TTC549 (cell line): ENCODE results near the gene GOLGA2.
A peak's percentile ranks its signal among the peaks of the same experiment; 100 is the strongest.
"Not testable (repeated sequence)": the region's sequence is repeated elsewhere in the genome, so short reads cannot be mapped to it uniquely, and the experiment has no call there.

Experiments
- FAIRE-seq: peaks from 2 replicates; lab custom pipeline; 2012; peaks lifted over from hg19 to GRCh38; lab: Jason Lieb, UNC

GOLGA2 gene

GRCh38 chr9:128242124-128242523, 33.7 kb downstream of the GOLGA2 start:
- FAIRE-seq = no peak

DNA sequence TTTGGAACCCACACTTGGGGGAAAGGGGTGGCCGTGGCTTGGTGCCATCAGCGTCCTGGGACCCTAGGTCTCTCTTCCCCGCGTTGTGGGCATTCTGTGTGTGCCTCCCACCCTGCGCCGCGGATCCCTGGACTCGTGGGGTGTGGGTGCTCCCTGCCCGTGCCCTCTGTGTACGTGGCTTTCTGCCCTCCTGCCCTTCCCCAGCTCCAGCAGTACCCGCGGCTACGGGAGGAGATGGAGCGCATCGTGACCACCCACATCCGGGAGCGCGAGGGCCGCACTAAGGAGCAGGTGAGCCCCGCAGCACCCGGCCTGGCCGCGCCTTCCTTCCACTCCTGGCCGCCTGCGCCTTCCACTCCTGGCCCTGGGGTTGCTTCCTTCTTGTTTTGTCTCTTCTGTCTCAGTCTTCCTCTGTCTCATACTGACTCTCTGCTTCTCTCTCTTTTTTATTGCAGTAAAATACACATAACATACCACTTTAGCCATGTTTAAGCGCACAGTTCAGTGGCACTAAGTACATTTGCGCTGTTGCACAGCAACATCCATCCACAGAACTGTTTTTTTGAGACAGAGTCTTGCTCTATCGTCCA, 41.9 kb downstream of the GOLGA2 start:
- no peak for FAIRE-seq

DNA sequence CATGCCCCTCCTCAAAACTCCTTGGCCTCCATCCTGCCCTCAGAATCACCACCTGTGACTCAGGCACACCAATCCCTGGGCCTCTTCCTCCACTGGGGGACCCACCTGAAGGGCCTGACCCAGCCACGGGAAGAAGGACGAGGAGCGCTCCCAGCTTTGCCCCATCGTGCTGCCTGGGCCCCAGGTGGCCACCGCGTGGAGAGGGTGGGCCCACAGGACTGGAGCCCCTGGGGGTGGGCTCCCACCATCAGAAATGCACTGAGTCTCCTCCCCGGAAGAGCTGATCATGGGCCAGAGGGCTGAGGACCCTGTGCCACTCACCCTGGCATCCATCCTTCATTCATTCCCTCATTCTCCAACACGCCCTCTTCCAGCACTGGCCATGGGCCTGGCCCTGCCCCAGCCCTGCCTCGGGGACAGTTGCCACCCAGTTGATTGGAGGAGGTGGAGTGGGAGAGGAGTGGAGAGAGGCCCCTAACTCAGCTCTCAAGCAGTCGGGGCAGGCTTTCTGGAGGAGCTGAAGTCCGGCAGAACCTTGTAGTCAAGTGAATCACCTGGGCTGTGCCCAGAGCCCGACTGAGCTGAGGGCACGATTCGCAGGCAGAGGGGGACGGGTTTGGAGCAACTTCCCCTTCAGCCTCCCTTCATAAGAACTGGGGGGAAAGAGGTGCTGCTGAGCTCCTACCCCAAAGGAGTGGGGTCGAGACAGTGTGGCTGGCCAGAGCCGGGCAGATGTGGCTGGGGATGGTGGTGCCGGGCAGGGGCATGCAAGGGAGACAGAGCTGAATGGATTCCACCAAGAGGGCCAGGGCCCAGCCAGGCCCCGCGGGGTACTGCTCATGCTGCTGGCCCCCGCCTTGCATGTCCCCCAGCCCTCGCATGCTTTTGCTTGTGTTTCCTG, 43.0 kb downstream of the GOLGA2 start:
- FAIRE-seq = no peak

DNA sequence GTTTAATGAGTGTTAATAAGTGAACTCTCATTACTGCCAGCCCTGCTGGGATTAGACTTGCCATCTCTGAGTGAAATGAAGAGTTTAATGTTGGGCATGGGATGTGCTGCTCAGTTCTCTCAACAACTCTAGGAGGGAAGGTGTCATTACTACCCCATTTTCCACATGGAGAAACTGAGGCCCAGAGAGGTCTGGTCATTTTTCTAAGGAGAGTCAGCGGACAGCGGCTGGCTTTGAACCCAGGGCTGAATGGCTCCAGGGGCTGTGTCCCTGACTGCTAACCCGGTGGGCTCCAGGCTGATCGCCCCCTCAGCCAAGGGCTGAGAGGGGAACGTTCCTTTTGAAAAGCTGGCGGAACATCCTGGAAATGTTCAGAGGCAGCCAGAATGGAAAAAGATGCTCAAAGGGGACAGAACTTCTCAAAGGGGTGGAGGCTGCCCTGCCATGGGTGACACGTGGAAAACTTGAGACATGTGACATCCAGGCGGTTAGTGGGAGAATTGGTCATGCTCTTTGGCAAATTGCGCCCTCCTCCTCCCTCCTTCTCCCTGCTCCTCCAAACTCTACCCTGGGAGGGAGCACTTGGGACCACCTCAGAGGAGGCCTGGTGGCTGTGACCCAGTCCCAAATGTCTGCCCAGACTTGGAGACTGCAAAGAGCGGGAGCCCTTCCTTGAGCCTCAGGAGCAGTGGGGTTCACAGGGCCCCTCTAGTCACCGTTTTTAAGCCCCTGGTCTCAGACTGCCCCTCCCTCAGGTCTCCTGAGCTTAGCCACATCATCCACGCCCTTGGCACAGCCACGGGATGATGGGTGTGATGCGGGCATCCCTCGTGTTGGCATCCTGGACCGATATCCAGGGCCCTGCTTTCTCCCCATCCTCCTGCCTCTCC, 43.9 kb downstream of the GOLGA2 start:
- FAIRE-seq = no peak

DNA sequence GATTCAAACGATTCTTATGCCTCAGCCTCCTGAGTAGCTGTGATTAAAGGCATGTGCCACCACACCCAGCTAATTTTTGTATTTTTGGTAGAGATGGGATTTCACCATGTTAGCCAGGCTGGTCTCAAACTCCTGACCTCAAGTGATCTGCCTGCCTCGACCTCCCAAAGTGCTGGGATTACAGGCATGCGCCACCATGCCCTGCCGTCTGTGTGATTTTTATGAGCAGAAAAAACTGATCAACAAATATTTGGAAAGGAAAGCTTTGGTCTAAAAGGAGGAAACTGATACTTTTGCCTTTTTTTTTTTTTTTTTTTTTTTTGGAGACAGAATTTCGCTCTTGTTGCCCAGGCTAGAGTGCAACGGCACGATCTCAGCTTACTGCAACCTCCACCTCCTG, 44.9 kb downstream of the GOLGA2 start:
- FAIRE-seq = not testable (repeated sequence)

GRCh38 chr9:128226412-128226801, 49.4 kb downstream of the GOLGA2 start:
- no peak for FAIRE-seq

DNA sequence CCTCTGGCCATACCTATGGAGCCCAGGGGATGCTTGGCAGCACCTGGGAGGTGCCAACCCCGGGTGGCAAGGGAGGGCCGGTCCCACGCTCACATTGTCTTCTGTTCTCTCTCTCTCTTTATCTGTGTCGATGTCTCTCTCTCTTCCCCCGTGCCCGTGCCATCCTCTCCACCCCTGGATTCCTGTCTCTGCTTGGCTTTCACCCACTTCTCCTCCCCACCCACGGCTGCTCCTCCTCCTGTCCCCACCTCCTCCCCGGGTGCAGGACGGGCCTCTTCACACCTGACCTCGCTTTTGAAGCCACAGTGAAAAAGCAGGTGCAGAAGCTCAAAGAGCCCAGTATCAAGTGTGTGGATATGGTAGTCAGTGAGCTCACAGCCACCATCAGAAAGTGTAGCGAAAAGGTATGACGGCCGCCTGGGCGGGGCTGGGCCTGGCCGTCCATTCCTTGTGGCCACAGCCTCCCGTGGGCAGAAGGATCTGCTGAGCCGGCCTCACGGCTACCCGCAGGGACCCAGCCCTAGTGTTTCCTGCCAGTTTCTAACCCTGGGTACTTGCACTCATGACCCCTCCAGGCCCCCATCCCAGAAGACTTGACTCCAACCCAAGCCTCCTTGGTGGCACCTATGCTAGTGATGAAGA, 49.9 kb downstream of the GOLGA2 start:
- no peak for FAIRE-seq

- no peak for FAIRE-seq
These were observed 50.9 kb downstream of the GOLGA2 start for GRCh38 chr9:128224877-128225276.

DNA sequence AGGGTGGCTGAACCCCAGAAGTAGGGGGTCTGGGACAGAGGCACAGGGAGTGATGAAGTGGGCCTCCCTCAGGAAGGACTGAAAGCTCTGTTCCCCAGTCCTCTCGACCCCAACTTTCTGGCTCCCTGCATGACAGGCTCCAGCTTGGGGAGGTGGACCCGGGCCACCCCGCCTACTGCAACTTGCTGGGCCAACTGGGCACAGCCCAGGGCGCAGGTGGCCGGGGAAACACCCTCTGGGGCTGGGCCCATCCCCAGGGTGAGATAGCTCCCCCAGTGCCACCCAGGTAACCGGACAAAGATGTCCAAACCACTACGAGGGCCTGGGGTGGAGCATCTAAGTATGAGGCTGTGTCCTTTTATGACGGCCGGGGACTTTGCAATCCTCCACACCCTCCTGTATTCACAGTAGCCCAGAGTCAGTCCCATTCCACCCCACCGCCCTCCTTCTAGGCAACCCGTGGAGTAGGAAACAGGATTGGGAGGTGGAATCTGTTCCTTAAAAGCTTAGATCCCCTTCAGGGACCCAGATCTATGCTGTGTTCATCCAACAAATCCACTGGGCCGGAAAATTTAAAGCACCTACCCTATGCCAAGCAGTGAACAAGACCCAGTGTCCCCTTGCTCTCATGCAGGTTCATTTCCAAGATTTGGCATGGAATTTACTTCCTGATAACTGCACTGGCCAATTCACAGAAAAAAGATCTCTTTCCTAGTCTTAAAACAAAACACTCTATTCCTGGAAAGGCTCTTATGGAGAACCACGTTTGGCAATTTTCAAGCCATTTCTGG, 52.7 kb downstream of the GOLGA2 start:
- no peak for FAIRE-seq

DNA sequence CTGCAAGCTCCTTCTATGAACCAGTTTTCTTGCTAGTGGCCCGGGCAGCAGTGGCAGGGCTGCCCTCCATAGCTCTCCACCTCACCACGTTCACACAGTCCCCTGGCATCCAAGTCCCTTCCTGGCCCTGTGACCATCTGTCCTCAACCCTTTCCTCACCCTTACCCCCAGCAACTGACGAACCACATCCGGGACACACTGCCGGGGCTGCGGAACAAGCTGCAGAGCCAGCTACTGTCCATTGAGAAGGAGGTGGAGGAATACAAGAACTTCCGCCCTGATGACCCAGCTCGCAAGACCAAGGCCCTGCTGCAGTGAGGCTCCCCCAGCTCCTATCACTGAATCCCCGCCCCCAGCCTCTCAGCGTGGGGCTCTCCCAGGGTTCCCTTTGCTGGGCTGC, 53.8 kb downstream of the GOLGA2 start:
- no peak for FAIRE-seq

- no peak for FAIRE-seq
These were observed 56.0 kb downstream of the GOLGA2 start for GRCh38 chr9:128219831-128220230.

- FAIRE-seq = peak; percentile 91
These were observed 57.1 kb downstream of the GOLGA2 start for GRCh38 chr9:128218518-128219389.

DNA sequence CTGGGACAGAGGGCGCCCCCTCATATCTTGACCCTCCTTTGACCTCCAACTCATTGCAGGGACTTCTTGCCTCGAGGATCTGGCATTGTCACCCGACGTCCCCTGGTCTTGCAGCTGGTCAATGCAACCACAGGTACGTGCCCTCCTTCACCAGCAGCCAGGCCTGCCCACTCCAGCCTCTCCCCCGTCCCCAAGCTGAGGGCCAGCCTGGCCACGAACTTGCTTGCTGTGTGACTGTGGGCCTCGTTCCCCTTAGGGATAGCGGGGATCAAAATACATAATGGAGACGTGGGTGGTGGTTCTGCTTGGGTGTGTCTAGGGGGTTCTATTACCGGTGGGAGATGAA, 57.7 kb downstream of the GOLGA2 start:
- no peak for FAIRE-seq

- FAIRE-seq = no peak
These were observed 58.8 kb downstream of the GOLGA2 start for GRCh38 chr9:128216781-128217553.

GRCh38 chr9:128215491-128216409, 60.1 kb downstream of the GOLGA2 start:
- no peak for FAIRE-seq

- FAIRE-seq = no peak
These were observed 61.0 kb downstream of the GOLGA2 start for GRCh38 chr9:128214571-128215490.

DNA sequence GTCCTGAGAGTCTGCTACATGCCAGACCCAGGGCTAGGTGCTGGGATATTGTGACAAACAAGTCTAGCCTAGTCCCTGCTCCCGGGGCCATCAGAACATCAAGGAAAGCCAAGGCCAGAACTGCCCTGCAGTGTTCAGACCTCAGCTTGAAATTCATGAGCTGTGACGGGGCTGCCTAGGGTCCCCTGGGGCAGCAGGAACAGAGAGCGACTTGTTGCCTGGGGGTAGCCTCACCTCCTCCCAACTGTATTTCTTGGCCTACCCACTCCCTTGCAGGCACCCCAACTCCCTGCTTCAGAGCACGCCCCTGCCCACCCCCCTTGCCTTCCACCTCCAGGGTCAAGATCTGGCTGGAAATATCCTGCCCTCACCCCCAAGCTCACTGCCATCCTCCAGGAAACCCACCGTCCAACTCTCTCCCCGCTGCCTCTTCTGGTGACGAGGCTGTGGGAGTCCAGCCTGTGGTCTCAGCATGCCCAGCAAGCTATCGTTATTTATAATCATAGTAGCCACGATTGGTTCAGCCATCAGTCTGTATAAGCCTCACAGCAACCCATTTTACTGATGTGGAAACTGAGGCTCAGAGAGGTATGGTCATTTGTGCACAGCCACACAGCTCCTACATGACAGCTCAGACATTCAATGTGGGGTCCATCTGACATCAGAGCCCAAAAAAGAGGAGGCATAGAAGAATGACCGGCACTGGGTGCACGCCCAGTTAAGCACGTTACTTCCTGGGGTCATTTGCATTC, 61.9 kb downstream of the GOLGA2 start:
- no peak for FAIRE-seq
